ENCODE measurements around the gene GALR3. TPM values are rescaled to one million over a fixed set of nuclear protein-coding genes. Genes with fewer than 3 reads are reported as not detected.

Gene GALR3
- total and polyA plus RNA-seq, 2 experiments from 2014 or later, result 0.36 to 0.63 TPM

- peak within 1 kb of the TSS; percentile 89 for H3K4me3 Mint-ChIP-seq
- H3K27ac ChIP-seq (ENCODE audit: low read depth), result no peak within 1 kb of the TSS; the same call in 1 of the 2 replicates
- peak within 1 kb of the TSS; percentile 100 for H3K4me2 ChIP-seq
- DNase-seq (ENCODE audit: low spot score) (peak; percentile 99), ATAC-seq (peak; percentile 84)
- H3K36me3 Mint-ChIP-seq (ENCODE audit: low read depth), result peaks cover 2% of the 10 kb centered on the region; the same call in 1 of the 3 replicates
- no peaks in the 10 kb centered on the region for H3K36me3 ChIP-seq (ENCODE audit: insufficient read depth)
- peak within 1 kb of the TSS; percentile 86 for H3K4me3 ChIP-seq
- H3K4me1 ChIP-seq (ENCODE audit: insufficient read depth), result peaks cover 25% of the 10 kb centered on the region
- no peaks in the 10 kb centered on the region; the same call in 2 of the 3 replicates for H3K9me3 Mint-ChIP-seq
- H3K27me3 Mint-ChIP-seq (ENCODE audit: insufficient read depth, low read depth, poor library complexity), result peaks cover 52% of the 10 kb centered on the region
- H2AFZ ChIP-seq, result peak within 1 kb of the TSS; percentile 94
- 0 out of 2 replicates have a peak, but pooled peaks cover 6% of the 10 kb centered on the region for H3K79me2 ChIP-seq (replicated peaks; ENCODE audit: insufficient read depth)
- H3K27ac Mint-ChIP-seq, result peak within 1 kb of the TSS; percentile 83
- peaks cover 63% of the 10 kb centered on the region for H3K27me3 ChIP-seq (ENCODE audit: insufficient read depth)
- peaks cover 5% of the 10 kb centered on the region for H4K20me1 ChIP-seq (replicated peaks; ENCODE audit: insufficient read depth)
- H3K4me1 Mint-ChIP-seq, result peaks cover 28% of the 10 kb centered on the region
- TF ChIP-seq REST (IDR thresholded peaks at IDR 0.05; ENCODE audit: unreplicated experiment) (peak; percentile 50), EZH2phosphoT487 (IDR thresholded peaks at IDR 0.05; ENCODE audit: unreplicated experiment) (no peak), POLR2AphosphoS5 (IDR thresholded peaks at IDR 0.05; ENCODE audit: low read depth) (peak; percentile 93), JUNB (IDR thresholded peaks at IDR 0.05; ENCODE audit: unreplicated experiment) (no peak), CREB1 (CRISPR knock-in tag; IDR thresholded peaks at IDR 0.05; ENCODE audit: low read depth) (peak; percentile 87)
- peaks cover 20% of the 10 kb centered on the region for H3F3A ChIP-seq (replicated peaks; ENCODE audit: low read depth)
- H3K9me2 ChIP-seq (ENCODE audit: insufficient read depth), result no peaks in the 10 kb centered on the region
These were observed 15.5 kb upstream of the GALR3 start, which contains the start of gene GCAT for GRCh38 chr22:37807410-37808293. GCAT (plus strand) TSS chr22:37807934; CDS start chr22:37807968, 34 bp downstream.

GRCh38 chr22:37808294-37808657 lies 14.9 kb upstream of the GALR3 start:
- Mint-ChIP-seq H3K36me3 (ENCODE audit: low read depth) (peaks cover 3% of the 10 kb centered on the region), H3K27ac (no peak overlapping the region), H3K4me1 (peaks cover 22% of the 10 kb centered on the region), H3K9me3 (no peaks in the 10 kb centered on the region; the same call in 2 of the 3 replicates), H3K4me3 (peak overlapping the region; percentile 89), H3K27me3 (ENCODE audit: insufficient read depth, low read depth, poor library complexity) (peaks cover 46% of the 10 kb centered on the region)
- H3K9me2 ChIP-seq (ENCODE audit: insufficient read depth), result no peaks in the 10 kb centered on the region
- peaks cover 5% of the 10 kb centered on the region for H4K20me1 ChIP-seq (replicated peaks; ENCODE audit: insufficient read depth)
- H3K79me2 ChIP-seq (replicated peaks; ENCODE audit: insufficient read depth), result 0 out of 2 replicates have a peak, but pooled peaks cover 6% of the 10 kb centered on the region
- H3K4me3 ChIP-seq, result peak overlapping the region; percentile 86
- H3K4me1 ChIP-seq (ENCODE audit: insufficient read depth), result peaks cover 25% of the 10 kb centered on the region
- TF ChIP-seq CREB1 (CRISPR knock-in tag; IDR thresholded peaks at IDR 0.05; ENCODE audit: low read depth), result no peak
- TF ChIP-seq ETS1 (IDR thresholded peaks at IDR 0.05), result no peak
- no peak for TF ChIP-seq EZH2 (IDR thresholded peaks at IDR 0.05; ENCODE audit: low read depth, unreplicated experiment)
- no peak for TF ChIP-seq REST (IDR thresholded peaks at IDR 0.05; ENCODE audit: unreplicated experiment)
- no peak for TF ChIP-seq ZNF331 (CRISPR knock-in tag; IDR thresholded peaks at IDR 0.05; ENCODE audit: low read depth)
- no peak for TF ChIP-seq ZNF114 (CRISPR knock-in tag; IDR thresholded peaks at IDR 0.05)
- H3K27ac ChIP-seq (ENCODE audit: low read depth), result no peak overlapping the region
- H2AFZ ChIP-seq, result peak overlapping the region; percentile 94
- DNase-seq (ENCODE audit: low spot score) (peak; percentile 25), ATAC-seq (no peak)
- peaks cover 20% of the 10 kb centered on the region for H3F3A ChIP-seq (replicated peaks; ENCODE audit: low read depth)
- H3K4me2 ChIP-seq, result peak overlapping the region; percentile 100
- peaks cover 56% of the 10 kb centered on the region for H3K27me3 ChIP-seq (ENCODE audit: insufficient read depth)
- H3K36me3 ChIP-seq (ENCODE audit: insufficient read depth), result no peaks in the 10 kb centered on the region
